D721Med (cell line): Measurements from ENCODE around the gene SKP1.

Source experiments
- DNase-seq: peaks from one replicate; pipeline ENCODE4 v3.0.0; 2011; ENCODE audit warnings: low spot score; ENCODE audit not compliant: insufficient read length
- FAIRE-seq: peaks from 2 replicates; lab custom pipeline; 2011; peaks lifted over from hg19 to GRCh38; lab: Jason Lieb, UNC
- TF ChIP-seq, protein P1 (sequence below): IDR thresholded peaks from 2 replicates; pipeline ENCODE4 v1.5.1; 2012; ENCODE audit warnings: mild to moderate bottlenecking, control low read depth; ENCODE audit not compliant: insufficient read depth; ENCODE audit errors: missing control alignments

The SKP1 gene

DNA sequence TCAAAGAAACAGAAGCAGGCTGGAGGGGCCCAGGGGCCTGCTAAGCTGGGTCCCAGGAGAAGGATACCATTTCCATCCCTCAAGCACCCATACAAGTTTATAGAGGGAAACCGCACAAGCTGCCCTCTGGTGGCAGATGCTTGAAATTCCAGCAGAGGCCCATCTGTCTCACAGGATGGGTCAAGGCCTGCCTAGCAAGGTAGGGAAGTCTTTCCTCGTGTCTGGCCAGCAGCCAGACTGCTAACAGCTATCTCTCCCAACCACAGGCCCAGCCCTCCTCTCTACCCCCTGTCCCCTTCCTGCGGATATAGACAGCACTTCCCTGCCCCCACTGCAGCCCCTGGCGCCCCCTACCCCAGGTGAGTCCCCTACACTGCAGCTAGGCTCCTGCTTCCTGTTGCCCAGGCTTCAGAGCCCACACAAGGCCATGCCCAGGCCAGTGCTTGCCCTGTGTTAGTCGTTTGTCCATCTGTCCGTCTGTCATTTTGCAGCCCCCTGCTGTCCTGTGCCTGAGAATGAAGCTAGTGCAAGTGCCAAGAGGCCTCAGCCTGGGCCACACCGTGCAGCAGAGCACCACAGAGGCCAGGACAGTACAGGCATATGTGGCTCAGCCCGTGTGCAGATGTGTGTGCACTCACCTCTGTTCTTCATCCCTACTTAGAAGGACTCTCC lies 36.1 kb downstream of the SKP1 start:
- FAIRE-seq (no peak), DNase-seq (no peak)
- TF ChIP-seq, protein P1, sequence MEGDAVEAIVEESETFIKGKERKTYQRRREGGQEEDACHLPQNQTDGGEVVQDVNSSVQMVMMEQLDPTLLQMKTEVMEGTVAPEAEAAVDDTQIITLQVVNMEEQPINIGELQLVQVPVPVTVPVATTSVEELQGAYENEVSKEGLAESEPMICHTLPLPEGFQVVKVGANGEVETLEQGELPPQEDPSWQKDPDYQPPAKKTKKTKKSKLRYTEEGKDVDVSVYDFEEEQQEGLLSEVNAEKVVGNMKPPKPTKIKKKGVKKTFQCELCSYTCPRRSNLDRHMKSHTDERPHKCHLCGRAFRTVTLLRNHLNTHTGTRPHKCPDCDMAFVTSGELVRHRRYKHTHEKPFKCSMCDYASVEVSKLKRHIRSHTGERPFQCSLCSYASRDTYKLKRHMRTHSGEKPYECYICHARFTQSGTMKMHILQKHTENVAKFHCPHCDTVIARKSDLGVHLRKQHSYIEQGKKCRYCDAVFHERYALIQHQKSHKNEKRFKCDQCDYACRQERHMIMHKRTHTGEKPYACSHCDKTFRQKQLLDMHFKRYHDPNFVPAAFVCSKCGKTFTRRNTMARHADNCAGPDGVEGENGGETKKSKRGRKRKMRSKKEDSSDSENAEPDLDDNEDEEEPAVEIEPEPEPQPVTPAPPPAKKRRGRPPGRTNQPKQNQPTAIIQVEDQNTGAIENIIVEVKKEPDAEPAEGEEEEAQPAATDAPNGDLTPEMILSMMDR, result peak; percentile 63

DNA sequence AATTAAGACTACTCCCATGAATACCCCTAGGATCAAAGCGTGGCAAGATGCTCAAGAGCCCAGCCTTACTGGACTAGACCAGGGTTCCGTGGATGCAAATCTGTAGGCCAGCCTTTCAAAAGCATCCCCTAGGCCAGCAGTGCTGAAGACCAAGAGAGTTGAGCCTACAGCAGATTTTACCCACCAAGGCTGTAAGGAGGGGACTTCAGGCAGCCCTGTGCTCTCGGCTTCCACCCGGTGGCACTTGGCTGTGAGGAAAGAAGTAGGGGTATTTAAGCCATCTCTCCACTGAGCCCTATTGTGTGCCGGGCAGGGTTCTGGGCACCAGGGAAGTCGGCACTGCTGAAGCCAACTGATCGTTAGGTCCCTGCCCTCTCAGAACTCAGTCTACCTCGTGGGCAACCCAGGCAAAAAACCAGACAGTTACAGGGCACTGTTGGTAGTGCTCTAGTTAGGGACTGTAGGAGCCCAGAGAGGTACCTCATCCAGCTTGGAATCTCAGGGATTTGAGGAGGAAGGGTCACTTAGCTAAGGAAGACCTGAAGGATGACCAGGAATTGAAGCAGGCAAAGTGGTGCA lies 36.8 kb downstream of the SKP1 start:
- no peak for FAIRE-seq
- DNase-seq, result no peak

DNA sequence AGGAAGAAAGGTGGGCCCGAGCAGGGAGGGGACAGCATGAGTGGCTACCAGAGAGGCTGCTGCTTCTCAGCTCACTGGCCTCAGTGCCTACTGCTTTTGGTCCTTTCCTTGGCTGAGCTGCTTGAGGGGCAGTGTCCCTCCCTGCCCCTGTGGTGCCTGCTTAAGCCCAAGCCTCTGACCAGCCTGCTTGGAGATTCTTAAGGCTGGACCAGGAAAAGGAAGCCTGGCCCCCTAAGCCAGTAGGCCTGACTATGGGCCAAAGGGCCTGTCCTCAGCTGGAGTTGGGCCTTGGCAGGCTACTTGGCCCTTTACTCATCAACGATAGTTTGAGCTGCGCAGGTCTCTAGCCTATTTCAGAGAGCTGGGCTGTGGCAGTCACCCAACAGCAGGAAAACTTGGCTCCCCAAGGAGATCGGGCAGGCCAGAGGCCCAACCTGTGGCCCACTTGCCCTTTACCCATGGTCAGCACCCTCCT lies 37.3 kb downstream of the SKP1 start:
- TF ChIP-seq, protein P1, result no peak
- DNase-seq, result no peak
- FAIRE-seq, result no peak

More for the DNA sequence above, 36.8 kb downstream of the SKP1 start:
- TF ChIP-seq, protein P1, result no peak

DNA sequence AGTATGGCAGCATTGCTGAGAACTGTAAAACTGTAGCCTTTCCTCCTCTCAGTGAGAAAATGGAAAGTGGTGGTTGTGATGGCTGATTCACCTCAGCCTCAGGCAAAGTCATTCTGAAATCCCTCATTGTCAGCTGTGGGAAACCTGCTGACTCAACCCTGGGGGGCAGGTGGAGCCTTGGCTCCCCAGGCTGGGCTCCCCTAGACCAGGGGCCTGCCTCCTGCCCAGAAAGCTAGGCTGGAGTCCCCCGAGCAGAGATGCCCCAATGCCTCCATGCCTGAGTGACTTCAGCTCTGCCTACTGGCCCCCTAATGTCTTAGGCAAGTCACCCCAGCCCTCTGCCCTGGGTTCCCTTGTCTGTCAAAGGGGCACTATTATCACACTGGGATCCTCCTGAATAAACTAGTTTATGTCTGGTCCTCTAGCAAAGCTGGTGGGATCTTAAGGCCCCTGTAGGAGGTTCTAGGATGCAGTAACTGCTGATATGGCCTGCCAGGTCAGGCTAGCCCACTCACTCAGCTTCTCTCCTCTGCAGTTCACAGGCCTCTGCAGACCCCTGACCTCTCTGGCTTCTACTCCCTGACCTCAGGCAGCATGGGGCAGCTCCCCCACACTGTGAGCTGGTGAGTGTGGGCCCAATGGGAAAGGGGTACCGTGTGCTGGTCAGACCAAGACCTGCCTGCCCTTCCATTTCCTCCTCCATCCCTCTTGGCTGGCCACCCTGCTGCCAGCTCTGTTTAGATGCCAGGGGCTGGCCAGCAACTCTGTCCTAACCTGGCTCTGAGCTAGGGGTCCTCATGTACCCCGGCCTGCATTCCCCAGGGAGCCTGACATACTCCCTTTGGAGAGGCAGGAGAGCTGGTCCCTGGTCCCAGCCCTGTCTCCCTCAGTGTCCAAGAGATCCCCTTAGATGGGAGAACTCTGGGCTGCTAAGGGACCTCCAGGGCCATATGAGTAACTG lies 38.1 kb downstream of the SKP1 start:
- TF ChIP-seq, protein P1, result no peak
- FAIRE-seq (no peak), DNase-seq (no peak)

DNA sequence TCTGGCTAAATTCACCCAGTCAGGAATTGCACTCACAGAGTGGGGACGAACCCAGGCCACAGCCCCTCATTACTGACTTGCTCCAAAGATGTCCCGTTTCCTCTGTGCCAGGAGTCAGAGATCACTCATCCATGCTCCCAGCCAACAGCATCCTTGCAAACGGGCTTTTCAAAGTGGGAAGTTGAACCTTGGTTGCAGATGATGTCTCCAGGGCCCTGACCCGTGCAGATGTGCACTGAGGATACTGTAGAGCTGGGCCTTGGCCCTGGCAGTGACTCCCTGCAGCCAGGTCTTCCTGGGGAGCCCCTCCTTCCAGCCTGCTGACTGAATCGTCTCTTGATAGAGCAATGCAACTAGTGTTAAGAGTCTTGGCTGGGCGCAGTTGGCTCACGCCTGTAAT lies 40.0 kb downstream of the SKP1 start:
- no peak for FAIRE-seq
- DNase-seq, result no peak
- TF ChIP-seq, protein P1, result no peak

DNA sequence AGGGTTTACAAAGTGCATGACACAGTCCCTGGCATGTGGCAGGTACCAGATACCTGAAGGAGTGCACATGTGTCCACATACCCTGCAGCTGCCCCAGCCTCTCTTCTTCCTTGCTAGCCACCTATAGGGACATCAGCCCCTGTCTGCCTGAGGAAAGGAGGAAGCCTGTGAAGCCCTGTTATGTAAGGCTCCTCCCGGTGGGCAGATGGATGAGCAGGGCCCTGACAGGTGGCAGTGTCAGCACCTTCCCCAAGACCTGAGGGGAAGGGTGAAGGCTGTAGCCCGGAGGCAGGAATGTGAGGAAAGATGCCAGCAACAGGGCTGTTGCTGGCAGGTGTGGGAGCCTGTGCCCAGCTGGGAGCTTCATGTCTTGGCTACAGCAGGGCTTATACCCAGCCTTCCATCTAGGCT lies 40.5 kb downstream of the SKP1 start:
- no peak for DNase-seq
- TF ChIP-seq, protein P1, result no peak
- no peak for FAIRE-seq
